GM18861 (cell line): Measurements from ENCODE around the gene COL7A1.

Experiments
- ATAC-seq: cut with Tn5 transposase; IDR thresholded peaks from one replicate; pipeline ENCODE4 v1.9.1; 2021; ENCODE audit not compliant: unreplicated experiment

Gene COL7A1

DNA sequence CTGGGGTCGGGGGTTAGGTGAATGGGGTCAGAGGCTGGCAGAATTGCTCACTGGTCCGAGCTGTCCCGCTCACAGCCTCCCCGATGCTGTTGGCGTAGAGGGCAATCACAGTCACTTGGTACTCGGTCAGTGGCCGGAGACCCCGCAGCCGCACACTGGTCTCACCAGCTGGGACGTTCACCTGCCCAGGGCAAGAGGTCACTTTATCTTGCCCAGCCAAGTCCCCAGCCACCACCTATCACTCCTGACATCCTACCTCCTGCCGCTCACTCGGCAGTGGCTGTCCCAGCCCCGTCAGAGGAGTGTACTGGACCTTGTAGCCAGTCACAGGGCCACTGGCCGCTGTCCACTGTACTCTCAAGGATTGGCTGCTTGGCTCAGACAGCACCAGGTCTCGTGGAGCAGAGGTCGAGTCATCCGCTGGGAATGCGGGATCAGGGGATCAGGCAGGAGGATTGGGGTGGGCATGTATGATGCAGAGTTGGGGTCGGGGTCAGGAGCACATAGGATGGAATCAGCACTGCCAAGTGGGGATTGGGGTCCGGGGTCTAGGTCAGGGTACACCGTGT is 2.5 kb downstream of the COL7A1 start:
- ATAC-seq: no peak

DNA sequence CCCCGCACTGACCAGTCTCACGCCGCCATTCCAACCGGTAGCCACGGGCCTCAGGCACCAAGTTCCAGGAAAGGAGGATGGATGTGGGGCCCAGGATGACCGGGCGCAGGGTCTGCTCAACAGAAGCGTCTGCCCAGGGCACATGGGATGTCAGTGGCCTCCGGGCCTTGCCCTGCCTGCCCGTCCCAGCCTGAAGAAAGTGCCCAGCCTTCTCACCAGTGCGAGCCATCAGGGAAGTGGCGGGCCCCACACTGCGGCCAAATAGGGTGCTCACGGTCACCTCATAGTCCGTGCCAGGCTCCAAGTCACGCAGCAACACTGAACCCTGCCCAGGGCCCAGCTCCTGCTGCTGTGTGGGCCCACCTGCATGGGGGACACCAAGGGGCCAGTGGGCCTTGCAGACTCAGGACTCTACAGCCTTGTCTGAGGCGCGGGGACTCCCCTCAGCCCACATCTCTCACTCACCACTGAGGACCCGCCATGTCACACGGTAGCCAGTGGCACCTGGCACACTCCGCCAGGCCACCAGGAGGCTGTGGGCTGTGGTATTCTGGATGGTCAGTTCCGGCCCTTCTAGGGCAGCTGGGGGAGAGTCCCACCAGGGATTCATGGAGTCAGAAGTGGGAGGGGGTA is 3.1 kb downstream of the COL7A1 start:
- no peak for ATAC-seq

DNA sequence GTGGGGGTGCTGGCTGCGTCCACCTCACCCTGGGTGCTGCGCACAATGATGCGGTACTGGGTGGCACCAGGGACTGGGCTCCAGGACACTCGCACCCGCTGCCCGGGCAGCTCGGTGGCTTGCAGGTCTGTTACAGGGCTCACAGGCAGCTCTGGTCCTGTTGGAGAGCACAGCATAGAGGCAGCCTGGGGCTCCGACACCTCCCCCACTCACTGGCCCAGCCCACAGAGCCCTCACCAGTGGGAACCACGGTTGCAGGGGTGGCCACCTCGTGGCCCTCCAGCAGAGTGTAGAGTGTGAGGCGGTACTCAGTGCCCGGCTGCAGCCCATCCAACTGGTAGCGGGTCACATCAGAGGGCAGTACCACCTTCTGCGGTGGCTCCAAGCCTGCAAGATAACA is 3.7 kb downstream of the COL7A1 start:
- ATAC-seq: no peak

DNA sequence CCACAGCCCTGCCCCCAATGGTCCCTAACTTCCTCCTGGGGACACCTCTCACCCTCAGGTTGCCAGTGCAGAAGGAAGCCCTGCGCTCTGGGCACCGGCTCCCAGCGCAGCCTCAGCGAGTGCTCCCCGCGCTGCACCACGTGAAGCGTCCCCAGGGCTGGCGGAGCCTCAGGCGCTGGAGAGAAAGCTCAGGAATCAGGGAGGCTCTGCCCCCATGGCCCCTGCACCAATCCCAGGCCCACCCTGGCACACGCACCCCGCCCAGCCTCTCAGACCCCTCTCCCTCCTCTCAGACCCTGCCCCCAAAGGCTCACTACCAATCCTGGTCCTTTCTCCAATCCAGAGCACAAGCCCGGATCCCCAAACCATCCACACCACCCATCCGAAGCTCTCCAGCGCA is 6.9 kb downstream of the COL7A1 start:
- ATAC-seq: no peak

- no peak for ATAC-seq
Measured at GRCh38 chr3:48587686-48588085, 7.4 kb downstream of the COL7A1 start.

GRCh38 chr3:48585411-48585810 is 9.7 kb downstream of the COL7A1 start:
- ATAC-seq: no peak

- no peak for ATAC-seq
Measured at GRCh38 chr3:48584836-48585235, 10.3 kb downstream of the COL7A1 start.

DNA sequence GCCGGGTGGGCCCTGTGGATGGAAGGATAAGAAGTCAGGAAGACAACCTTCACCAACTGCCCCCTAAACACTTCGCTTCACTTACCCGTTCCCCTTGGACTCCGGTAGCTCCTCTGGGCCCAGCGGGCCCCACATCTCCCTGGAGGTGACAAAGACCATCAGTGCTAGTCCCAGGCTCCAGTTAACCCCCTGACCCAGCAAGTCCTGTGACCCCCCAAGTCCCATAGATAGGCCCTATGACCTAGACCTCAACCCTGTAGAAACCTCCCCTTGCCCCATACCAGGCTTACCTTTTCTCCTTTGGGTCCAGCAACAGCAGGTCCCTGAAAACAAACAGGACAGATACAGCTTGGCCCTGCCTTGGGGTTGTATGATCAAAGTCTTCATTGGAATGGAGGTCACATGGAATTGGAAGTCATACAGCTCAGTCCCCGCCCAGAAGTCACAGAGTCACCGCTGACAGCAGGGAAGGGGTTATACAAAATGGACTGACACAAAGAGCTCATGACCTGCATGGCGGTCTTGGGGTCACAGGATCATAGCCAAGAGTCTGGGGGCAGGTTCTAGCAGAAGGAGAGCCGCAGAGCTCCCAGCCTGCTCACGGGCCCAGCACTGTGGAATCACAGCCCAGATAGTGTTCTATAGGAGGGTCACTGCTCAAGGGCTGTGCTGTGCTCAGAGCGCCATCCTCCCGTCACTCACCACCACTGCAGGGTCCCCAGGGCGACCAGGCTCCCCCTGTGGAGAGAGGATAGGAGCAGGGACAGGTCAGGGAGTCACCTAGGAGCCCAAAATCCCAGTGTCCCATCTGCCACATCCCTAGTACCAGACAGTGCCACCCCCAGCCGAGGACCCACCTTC is 13.3 kb downstream of the COL7A1 start:
- ATAC-seq: no peak

GRCh38 chr3:48576647-48577046 is 18.5 kb downstream of the COL7A1 start:
- no peak for ATAC-seq

GRCh38 chr3:48575366-48575765 is 19.8 kb downstream of the COL7A1 start:
- ATAC-seq: no peak

- ATAC-seq: no peak
Measured at GRCh38 chr3:48573973-48574585, 21.1 kb downstream of the COL7A1 start.

- ATAC-seq: no peak
Measured at GRCh38 chr3:48572517-48572916, 22.6 kb downstream of the COL7A1 start.

- no peak for ATAC-seq
Measured at GRCh38 chr3:48571938-48572337, 23.2 kb downstream of the COL7A1 start.

DNA sequence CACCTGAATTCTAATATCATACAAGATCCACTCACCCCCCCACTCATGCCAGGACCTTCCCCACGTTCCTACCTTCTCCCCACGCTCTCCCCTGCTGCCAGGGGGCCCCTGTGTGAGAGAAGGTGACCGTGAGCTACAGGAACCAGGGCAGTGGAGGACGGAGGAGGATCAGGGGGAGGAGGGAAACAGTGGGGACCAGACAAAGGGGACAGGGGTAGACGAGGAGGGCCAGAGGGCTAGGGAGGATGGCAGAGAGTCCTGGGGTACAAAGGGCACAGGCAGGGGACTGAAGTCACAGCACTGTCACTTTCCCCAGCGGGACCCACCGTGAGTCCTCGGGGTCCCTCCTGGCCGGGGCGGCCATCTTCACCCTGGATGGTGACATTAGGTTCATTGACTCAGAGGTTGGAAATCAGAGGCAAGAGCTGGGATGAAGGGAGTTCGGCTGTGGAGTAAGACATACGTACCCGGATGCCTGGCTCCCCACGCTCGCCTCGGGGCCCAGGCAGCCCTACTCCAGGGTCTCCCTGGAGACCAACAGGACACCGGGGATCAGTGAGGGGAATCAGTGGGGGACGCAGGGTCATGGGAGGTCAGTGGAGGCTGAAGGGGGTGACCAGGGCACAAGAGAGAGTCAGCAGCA is 25.2 kb downstream of the COL7A1 start:
- ATAC-seq: no peak

DNA sequence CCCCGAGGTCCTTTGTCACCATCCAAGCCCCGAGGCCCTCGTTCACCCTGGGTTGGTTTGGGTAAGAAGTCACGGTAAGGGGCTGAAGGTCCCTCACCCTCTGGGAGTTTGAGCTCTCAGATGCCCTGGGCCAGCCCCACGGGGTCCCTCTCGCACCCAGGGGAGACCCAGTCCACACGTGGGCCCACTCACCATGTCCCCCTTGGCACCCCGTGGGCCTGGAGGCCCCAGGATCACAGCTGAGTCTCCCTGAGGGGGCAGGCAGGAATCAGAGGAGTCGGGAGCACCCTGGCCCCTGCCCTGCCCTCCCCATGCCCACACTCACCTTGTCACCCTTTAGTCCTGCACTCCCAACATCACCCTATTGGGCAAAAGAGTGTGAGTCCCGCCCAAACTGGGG is 25.7 kb downstream of the COL7A1 start:
- no peak for ATAC-seq

DNA sequence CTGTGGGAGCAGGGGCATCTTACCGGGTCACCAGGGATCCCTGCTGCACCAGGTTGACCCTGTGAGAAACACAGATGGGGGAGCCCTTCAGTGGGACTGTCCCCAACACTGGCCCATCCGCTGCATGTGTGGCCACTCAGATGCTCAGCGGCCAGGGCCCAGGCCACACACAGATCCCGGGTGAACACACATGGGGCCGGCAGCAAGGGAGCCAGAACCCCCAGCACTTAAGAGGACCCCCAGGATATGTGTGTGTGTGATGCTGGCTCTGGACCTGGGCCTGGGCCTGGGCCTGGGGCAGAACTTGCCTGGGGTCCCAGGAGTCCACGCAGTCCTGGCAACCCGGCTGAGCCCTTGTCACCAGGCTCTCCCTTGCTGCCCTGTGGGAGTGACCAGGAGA is 26.7 kb downstream of the COL7A1 start:
- ATAC-seq: no peak

- ATAC-seq: no peak
Measured at GRCh38 chr3:48567500-48567899, 27.6 kb downstream of the COL7A1 start.

DNA sequence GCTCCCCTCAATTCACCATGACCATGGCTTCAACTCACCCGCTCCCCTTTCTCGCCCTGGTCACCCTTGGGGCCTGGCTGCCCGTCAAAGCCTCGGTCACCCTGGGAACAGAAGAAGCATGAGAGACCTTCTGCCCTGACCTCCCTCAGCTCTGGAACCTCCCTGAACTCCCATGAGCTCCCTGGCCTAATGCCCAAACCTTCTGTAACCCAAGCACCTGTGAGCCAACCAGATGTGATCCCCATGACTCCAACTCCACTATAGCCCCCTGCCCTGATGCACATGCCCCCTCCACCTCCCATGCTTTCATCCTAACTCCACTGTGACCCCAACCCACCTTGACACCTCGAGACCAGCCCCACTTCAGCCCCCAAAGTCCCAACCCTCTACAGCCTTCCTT is 28.0 kb downstream of the COL7A1 start:
- ATAC-seq: no peak

DNA sequence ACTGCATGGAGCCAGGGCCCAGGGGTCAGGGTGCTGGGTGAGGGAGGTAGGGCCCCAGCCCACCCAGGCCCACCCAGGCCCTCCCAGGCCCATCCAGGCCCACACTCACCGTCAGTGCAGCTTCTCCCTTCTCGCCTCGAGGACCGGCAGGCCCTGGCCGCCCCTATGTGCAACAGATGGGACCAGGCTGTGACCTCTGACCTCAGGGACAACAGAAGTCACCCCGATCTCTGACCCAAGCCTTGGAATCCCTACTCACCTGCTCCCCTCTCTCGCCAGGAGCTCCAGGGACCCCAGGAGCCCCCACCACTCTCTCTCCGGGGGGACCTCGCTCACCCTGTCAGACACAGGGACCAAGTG is 28.7 kb downstream of the COL7A1 start:
- no peak for ATAC-seq

DNA sequence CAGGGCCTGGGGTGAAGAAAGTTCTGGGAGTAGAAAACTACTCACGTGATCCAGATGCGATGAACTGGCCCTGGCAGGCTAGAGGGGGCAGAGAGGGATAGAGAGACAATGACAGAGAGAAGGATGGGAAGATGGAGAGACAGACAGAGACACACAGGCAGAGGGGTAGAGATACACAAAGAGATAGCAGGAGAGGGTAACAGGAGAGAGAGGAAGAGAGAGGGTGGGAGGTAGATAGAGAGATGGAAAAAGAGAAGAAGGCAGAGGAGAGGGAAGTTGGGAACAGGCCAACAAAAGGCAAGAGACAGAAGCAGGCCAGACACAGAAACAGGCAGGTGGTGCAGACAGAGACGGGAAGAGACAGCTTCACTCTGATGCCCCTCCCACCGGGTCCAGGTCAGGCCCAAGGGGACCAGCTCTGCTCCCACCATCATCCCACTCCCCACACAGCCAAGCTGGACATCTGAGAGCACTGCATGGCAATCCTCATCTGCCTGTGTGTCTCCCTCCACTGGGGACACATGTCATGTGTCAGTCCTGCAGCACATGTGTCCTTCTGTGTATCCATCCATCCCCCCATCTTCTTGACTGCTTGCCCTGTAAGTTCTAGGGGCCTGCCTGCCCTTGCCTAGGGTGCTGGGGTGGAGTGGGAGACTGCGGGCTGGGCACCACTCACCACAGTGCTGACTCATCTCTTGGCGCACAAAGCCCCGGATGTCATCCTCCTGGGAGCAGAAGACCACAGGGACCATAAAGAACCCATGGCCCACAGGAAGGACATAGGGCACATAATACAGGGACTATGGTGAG is 29.3 kb downstream of the COL7A1 start:
- no peak for ATAC-seq

DNA sequence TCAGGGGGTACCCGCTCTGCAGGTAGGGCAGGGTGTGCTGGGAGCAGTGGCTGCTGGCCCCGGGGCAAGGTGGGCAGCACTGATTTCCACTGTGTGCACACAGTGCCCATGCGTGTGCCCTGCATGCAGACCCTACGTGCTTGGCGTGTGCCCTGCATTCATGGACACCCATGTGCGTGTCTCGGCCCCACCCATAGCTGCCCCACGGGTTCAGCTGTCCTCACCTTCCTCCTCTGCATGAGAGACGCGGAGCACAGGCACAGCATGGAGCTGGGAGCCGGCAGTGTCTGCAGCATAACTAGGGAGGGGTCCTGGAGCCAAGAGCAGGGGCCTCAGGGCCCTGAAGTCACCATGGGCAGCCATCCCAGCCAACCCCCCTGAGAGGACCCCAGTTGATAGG is 29.9 kb downstream of the COL7A1 start:
- no peak for ATAC-seq
